CD4-positive, alpha-beta T cell treated with Interleukin-17A for 1 hour (primary cell): ENCODE data around the gene CPVL.

ENCODE experiments used
- DNase-seq: peaks from one replicate; pipeline ENCODE4 v3.0.0-alpha.2; 2020

CPVL gene

GRCh38 chr7:29090151-29090805 is 56.1 kb downstream of the CPVL start:
- no peak for DNase-seq

GRCh38 chr7:29087840-29088170 is 58.5 kb downstream of the CPVL start:
- no peak for DNase-seq

GRCh38 chr7:29086545-29086944 is 59.8 kb downstream of the CPVL start:
- no peak for DNase-seq

- no peak for DNase-seq
These were observed 61.5 kb downstream of the CPVL start for GRCh38 chr7:29084832-29085231.

- DNase-seq = no peak
These were observed 65.5 kb downstream of the CPVL start for GRCh38 chr7:29080803-29081202.

- no peak for DNase-seq
These were observed 67.8 kb downstream of the CPVL start for GRCh38 chr7:29078311-29079260.

GRCh38 chr7:29077854-29078253 is 68.5 kb downstream of the CPVL start:
- no peak for DNase-seq

GRCh38 chr7:29077176-29077575 is 69.2 kb downstream of the CPVL start:
- no peak for DNase-seq

- DNase-seq = no peak
These were observed 69.7 kb downstream of the CPVL start for GRCh38 chr7:29076631-29077030.

- no peak for DNase-seq
These were observed 70.7 kb downstream of the CPVL start for GRCh38 chr7:29075606-29076005.

- DNase-seq = no peak
These were observed 75.0 kb downstream of the CPVL start for GRCh38 chr7:29071203-29071874.

- no peak for DNase-seq
These were observed 79.7 kb downstream of the CPVL start for GRCh38 chr7:29066641-29067040.

- DNase-seq = no peak
These were observed 81.0 kb downstream of the CPVL start for GRCh38 chr7:29065181-29065857.

- no peak for DNase-seq
These were observed 82.5 kb downstream of the CPVL start for GRCh38 chr7:29063872-29064271.

- DNase-seq = no peak
These were observed 83.1 kb downstream of the CPVL start for GRCh38 chr7:29063236-29063635.

- DNase-seq = no peak
These were observed 93.0 kb downstream of the CPVL start for GRCh38 chr7:29053105-29053872.

- no peak for DNase-seq
These were observed 99.4 kb downstream of the CPVL start for GRCh38 chr7:29046978-29047377.

GRCh38 chr7:29045258-29046086 is 100.9 kb downstream of the CPVL start:
- DNase-seq = no peak

- no peak for DNase-seq
These were observed 101.8 kb downstream of the CPVL start for GRCh38 chr7:29044554-29044953.

- DNase-seq = no peak
These were observed 102.8 kb downstream of the CPVL start for GRCh38 chr7:29043576-29043975.

- DNase-seq = no peak
These were observed 103.5 kb downstream of the CPVL start for GRCh38 chr7:29042824-29043231.
